Epithelial cell of esophagus (primary cell): ENCODE measurements around the gene SSX2IP.

Source experiments
- DNase-seq: peaks from one replicate; pipeline ENCODE4 v3.0.0; 2010; ENCODE audit warnings: low read depth
- H3K4me3 ChIP-seq: 2 replicates; pipeline ENCODE4 v1.5.1; 2011; ENCODE audit warnings: mild to moderate bottlenecking, low read length, control low read depth
- CTCF ChIP-seq: IDR thresholded peaks from 2 replicates; pipeline ENCODE4 v1.5.1; 2011; ENCODE audit warnings: low read depth, mild to moderate bottlenecking, low read length, control low read depth, inconsistent platforms; ENCODE audit not compliant: insufficient read depth; ENCODE audit errors: missing control alignments

The SSX2IP gene

GRCh38 chr1:84719543-84720217 lies 29.4 kb upstream of the SSX2IP start:
- DNase-seq, result no peak
- no peak overlapping the region for H3K4me3 ChIP-seq
- no peak for TF ChIP-seq CTCF

GRCh38 chr1:84715342-84716019 lies 25.2 kb upstream of the SSX2IP start:
- no peak overlapping the region for H3K4me3 ChIP-seq
- no peak for DNase-seq
- no peak for TF ChIP-seq CTCF

- H3K4me3 ChIP-seq, result no peak overlapping the region
- no peak for TF ChIP-seq CTCF
- no peak for DNase-seq
These were observed 22.1 kb upstream of the SSX2IP start for GRCh38 chr1:84712276-84712874.

GRCh38 chr1:84711869-84712268 lies 21.6 kb upstream of the SSX2IP start:
- TF ChIP-seq CTCF, result no peak
- DNase-seq, result no peak
- no peak overlapping the region for H3K4me3 ChIP-seq

- no peak overlapping the region for H3K4me3 ChIP-seq
- no peak for DNase-seq
- no peak for TF ChIP-seq CTCF
These were observed 20.9 kb upstream of the SSX2IP start for GRCh38 chr1:84711121-84711520.

- DNase-seq, result no peak
- H3K4me3 ChIP-seq, result no peak overlapping the region
- no peak for TF ChIP-seq CTCF
These were observed 18.9 kb upstream of the SSX2IP start for GRCh38 chr1:84709131-84709530.

- no peak for DNase-seq
- TF ChIP-seq CTCF, result no peak
- no peak overlapping the region for H3K4me3 ChIP-seq
These were observed 17.8 kb upstream of the SSX2IP start for GRCh38 chr1:84708031-84708430.
